Renal cortex interstitium (tissue), 11 donors: ENCODE data around the gene SLC27A2. TPM values are rescaled to one million over a fixed set of nuclear protein-coding genes. Genes with fewer than 3 reads are reported as not detected.
A peak's percentile ranks its signal among the peaks of the same experiment; 100 is the strongest.
"Not testable (repeated sequence)": the region's sequence is repeated elsewhere in the genome, so short reads cannot be mapped to it uniquely, and the experiment has no call there.

Experiments used
- DNase-seq, 11 donors: peaks; one replicate each; pipeline ENCODE4 v3.0.0-alpha.2; 2013; ENCODE audit warnings: low read depth in 9 of 11, low spot score in 4 of 11; ENCODE audit errors: extremely low read depth in 1 of 11
- polyA plus RNA-seq, 3 donors: library from polyadenylated mRNA; unstranded; fragments of 120-200 nt; gene quantifications; one replicate each; pipeline ENCODE4 v1.2.1, GENCODE V29; 2013; ENCODE audit not compliant: insufficient read length in 3 of 3

The SLC27A2 gene
- polyA plus RNA-seq, 3 donors = 53.6 to 81.2 (median 59.3) TPM

- DNase-seq = no peak
These were observed 31.6 kb upstream of the SLC27A2 start for GRCh38 chr15:50150349-50150748.

- DNase-seq = no peak
These were observed 31.1 kb upstream of the SLC27A2 start for GRCh38 chr15:50150851-50151250.

- no peak for DNase-seq
These were observed 30.5 kb upstream of the SLC27A2 start for GRCh38 chr15:50151476-50151875.

- not testable (repeated sequence) for DNase-seq
These were observed 23.8 kb upstream of the SLC27A2 start for GRCh38 chr15:50158236-50158635.

GRCh38 chr15:50162969-50163718 is 18.9 kb upstream of the SLC27A2 start:
- no peak for DNase-seq

GRCh38 chr15:50163719-50164410 is 18.1 kb upstream of the SLC27A2 start:
- DNase-seq = no peak

GRCh38 chr15:50164458-50164857 is 17.5 kb upstream of the SLC27A2 start:
- no peak for DNase-seq

GRCh38 chr15:50166216-50166615 is 15.8 kb upstream of the SLC27A2 start:
- no peak for DNase-seq

- no peak for DNase-seq
These were observed 14.9 kb upstream of the SLC27A2 start for GRCh38 chr15:50167110-50167509.

GRCh38 chr15:50168379-50168778 is 13.6 kb upstream of the SLC27A2 start:
- DNase-seq = no peak

GRCh38 chr15:50168783-50169411 is 13.1 kb upstream of the SLC27A2 start:
- no peak for DNase-seq

- DNase-seq = not testable (repeated sequence)
These were observed 9.6 kb upstream of the SLC27A2 start for GRCh38 chr15:50172360-50172895.

- no peak for DNase-seq
These were observed 5.1 kb upstream of the SLC27A2 start for GRCh38 chr15:50176869-50177268.

- DNase-seq = no peak
These were observed 1.9 kb upstream of the SLC27A2 start for GRCh38 chr15:50180091-50180490.

- no peak for DNase-seq
These were observed 1.4 kb upstream of the SLC27A2 start for GRCh38 chr15:50180582-50180981.

GRCh38 chr15:50181201-50181968 is 611 bp upstream of the SLC27A2 start:
- no peak for DNase-seq

- peak in 1 of 11 donors; percentile 34 for DNase-seq
These were observed 420 bp downstream of the SLC27A2 start for GRCh38 chr15:50182219-50183013.

- DNase-seq = no peak
These were observed 1.3 kb downstream of the SLC27A2 start for GRCh38 chr15:50183112-50183794.
